ENCODE data around the gene ZMIZ1.

ZMIZ1 gene

DNA sequence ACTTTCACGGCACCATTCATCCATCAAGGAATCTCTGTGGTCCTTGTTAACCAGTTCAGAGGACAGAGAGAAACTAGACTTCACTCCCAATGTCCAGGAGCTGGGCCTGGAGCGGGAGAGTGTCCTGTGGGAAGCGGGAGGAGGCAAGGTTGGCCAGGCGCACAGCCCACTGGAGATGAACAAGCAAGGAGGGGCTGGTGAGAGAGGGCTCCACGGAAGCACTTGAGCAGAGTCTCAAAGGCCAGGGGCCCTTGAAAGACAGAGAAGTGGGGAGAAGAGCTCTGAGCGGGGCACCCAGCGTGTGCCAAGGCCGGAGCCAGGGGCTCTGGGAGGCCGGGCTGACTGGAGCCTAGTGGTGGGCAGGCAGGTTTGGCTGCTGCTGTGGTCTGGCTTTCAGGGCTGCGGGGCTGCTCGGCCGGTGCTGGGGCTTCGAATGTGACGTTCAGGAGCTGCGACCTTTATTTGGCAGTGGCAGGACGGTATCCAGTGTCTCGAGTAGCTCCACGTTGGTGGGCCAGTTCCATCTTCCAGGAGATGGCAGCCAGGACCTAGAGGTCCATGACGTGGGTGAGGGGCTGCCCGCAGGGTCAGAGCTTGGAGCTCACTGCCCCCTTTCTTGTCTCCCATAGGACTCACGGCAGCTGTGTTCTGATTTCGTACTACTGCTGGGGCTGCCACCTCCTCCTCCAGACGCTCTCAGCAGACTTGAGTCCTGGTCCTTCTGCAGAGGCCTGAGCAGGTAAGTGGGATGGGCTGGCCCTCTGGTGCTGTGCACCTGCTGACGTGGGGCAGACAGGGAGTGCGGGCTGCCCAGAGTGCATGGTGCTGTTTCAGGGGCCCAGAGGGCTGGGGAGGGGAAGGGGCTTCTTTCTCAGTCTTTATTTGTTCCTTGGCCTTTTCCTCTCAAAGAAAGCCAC is 49.8 kb downstream of the ZMIZ1 start:
- no peak overlapping the region for H3K4me3 ChIP-seq (ENCODE audit: low read depth in 1 of 2, low read length in 2 of 2)
- no peaks in the 10 kb centered on the region for H3K9me3 ChIP-seq (ENCODE audit: control insufficient read depth in 1 of 2, low read length in 2 of 2)
- no peak overlapping the region for H3K9ac ChIP-seq (ENCODE audit: low read depth in 1 of 2, low read length in 2 of 2)
- H3K36me3 ChIP-seq (ENCODE audit: control insufficient read depth in 1 of 2, insufficient read depth in 2 of 2, low read length in 2 of 2) = peaks cover 27 to 40% of the 10 kb centered on the region in 2 donors
- H3K27me3 ChIP-seq (ENCODE audit: control insufficient read depth in 1 of 2, insufficient read depth in 2 of 2, low read length in 2 of 2) = no peaks in the 10 kb centered on the region
- H3K4me1 ChIP-seq (ENCODE audit: control insufficient read depth in 1 of 2, insufficient read depth in 2 of 2, low read length in 2 of 2) = peaks cover 24 to 31% of the 10 kb centered on the region in 2 donors
- no peak overlapping the region for H3K27ac ChIP-seq (ENCODE audit: low read depth, low read length)

DNA sequence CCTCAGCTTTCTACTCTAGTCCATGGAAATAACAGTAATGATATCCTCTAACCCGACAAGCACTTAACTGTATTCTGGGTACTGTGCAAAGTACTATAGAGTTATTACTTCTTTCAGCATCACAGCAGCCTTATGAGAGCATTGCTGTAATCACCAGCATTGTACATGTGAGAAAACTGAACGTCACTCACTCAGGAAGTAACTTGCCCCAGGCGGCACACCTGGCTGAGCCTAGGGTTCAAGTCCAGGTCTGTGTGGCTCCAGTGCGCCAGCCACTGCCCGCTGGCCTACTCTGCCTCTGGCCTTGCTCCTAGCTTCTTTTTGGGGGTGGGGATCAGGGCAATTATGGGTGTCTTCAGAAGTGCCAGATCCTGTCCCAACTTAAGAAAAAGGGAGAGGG is 50.5 kb downstream of the ZMIZ1 start:
- H3K4me1 ChIP-seq (ENCODE audit: control insufficient read depth in 1 of 2, insufficient read depth in 2 of 2, low read length in 2 of 2) = peaks cover 24 to 31% of the 10 kb centered on the region in 2 donors
- H3K4me3 ChIP-seq (ENCODE audit: low read depth in 1 of 2, low read length in 2 of 2) = no peak overlapping the region
- no peak overlapping the region for H3K9ac ChIP-seq (ENCODE audit: low read depth in 1 of 2, low read length in 2 of 2)
- no peaks in the 10 kb centered on the region for H3K9me3 ChIP-seq (ENCODE audit: control insufficient read depth in 1 of 2, low read length in 2 of 2)
- H3K36me3 ChIP-seq (ENCODE audit: control insufficient read depth in 1 of 2, insufficient read depth in 2 of 2, low read length in 2 of 2) = peaks cover 27 to 47% of the 10 kb centered on the region in 2 donors
- H3K27ac ChIP-seq (ENCODE audit: low read depth, low read length) = no peak overlapping the region
- no peaks in the 10 kb centered on the region for H3K27me3 ChIP-seq (ENCODE audit: control insufficient read depth in 1 of 2, insufficient read depth in 2 of 2, low read length in 2 of 2)

GRCh38 chr10:79123547-79123963 is 54.8 kb downstream of the ZMIZ1 start:
- no peaks in the 10 kb centered on the region for H3K27me3 ChIP-seq (ENCODE audit: control insufficient read depth in 1 of 2, insufficient read depth in 2 of 2, low read length in 2 of 2)
- H3K36me3 ChIP-seq (ENCODE audit: control insufficient read depth in 1 of 2, insufficient read depth in 2 of 2, low read length in 2 of 2) = peaks cover 35 to 60% of the 10 kb centered on the region in 2 donors
- no peak overlapping the region for H3K9ac ChIP-seq (ENCODE audit: low read depth in 1 of 2, low read length in 2 of 2)
- H3K9me3 ChIP-seq (ENCODE audit: control insufficient read depth in 1 of 2, low read length in 2 of 2) = no peaks in the 10 kb centered on the region
- H3K27ac ChIP-seq (ENCODE audit: low read depth, low read length) = no peak overlapping the region
- H3K4me3 ChIP-seq (ENCODE audit: low read depth in 1 of 2, low read length in 2 of 2) = no peak overlapping the region
- peaks cover 3 to 16% of the 10 kb centered on the region in 2 donors for H3K4me1 ChIP-seq (ENCODE audit: control insufficient read depth in 1 of 2, insufficient read depth in 2 of 2, low read length in 2 of 2)

- Histone ChIP-seq H3K27ac (ENCODE audit: low read depth, low read length) (no peak overlapping the region), H3K9ac (ENCODE audit: low read depth in 1 of 2, low read length in 2 of 2) (no peak overlapping the region), H3K9me3 (ENCODE audit: control insufficient read depth in 1 of 2, low read length in 2 of 2) (no peaks in the 10 kb centered on the region), H3K27me3 (ENCODE audit: control insufficient read depth in 1 of 2, insufficient read depth in 2 of 2, low read length in 2 of 2) (no peaks in the 10 kb centered on the region), H3K36me3 (ENCODE audit: control insufficient read depth in 1 of 2, insufficient read depth in 2 of 2, low read length in 2 of 2) (peaks cover 35 to 55% of the 10 kb centered on the region in 2 donors), H3K4me1 (ENCODE audit: control insufficient read depth in 1 of 2, insufficient read depth in 2 of 2, low read length in 2 of 2) (peaks cover 3 to 21% of the 10 kb centered on the region in 2 donors), H3K4me3 (ENCODE audit: low read depth in 1 of 2, low read length in 2 of 2) (no peak overlapping the region)
Observed at GRCh38 chr10:79124066-79124465, 55.3 kb downstream of the ZMIZ1 start.

- Histone ChIP-seq H3K27ac (ENCODE audit: low read depth, low read length) (no peak overlapping the region), H3K9me3 (ENCODE audit: control insufficient read depth in 1 of 2, low read length in 2 of 2) (no peaks in the 10 kb centered on the region), H3K4me1 (ENCODE audit: control insufficient read depth in 1 of 2, insufficient read depth in 2 of 2, low read length in 2 of 2) (peaks cover 9 to 29% of the 10 kb centered on the region in 2 donors), H3K27me3 (ENCODE audit: control insufficient read depth in 1 of 2, insufficient read depth in 2 of 2, low read length in 2 of 2) (no peaks in the 10 kb centered on the region), H3K4me3 (ENCODE audit: low read depth in 1 of 2, low read length in 2 of 2) (no peak overlapping the region), H3K9ac (ENCODE audit: low read depth in 1 of 2, low read length in 2 of 2) (no peak overlapping the region), H3K36me3 (ENCODE audit: control insufficient read depth in 1 of 2, insufficient read depth in 2 of 2, low read length in 2 of 2) (peaks cover 24 to 45% of the 10 kb centered on the region in 2 donors)
Observed at GRCh38 chr10:79125092-79125491, 56.3 kb downstream of the ZMIZ1 start.

GRCh38 chr10:79126351-79127080 is 57.8 kb downstream of the ZMIZ1 start:
- H3K4me1 ChIP-seq (ENCODE audit: control insufficient read depth in 1 of 2, insufficient read depth in 2 of 2, low read length in 2 of 2) = peaks cover 9 to 29% of the 10 kb centered on the region in 2 donors
- H3K27me3 ChIP-seq (ENCODE audit: control insufficient read depth in 1 of 2, insufficient read depth in 2 of 2, low read length in 2 of 2) = no peaks in the 10 kb centered on the region
- no peaks in the 10 kb centered on the region for H3K9me3 ChIP-seq (ENCODE audit: control insufficient read depth in 1 of 2, low read length in 2 of 2)
- H3K36me3 ChIP-seq (ENCODE audit: control insufficient read depth in 1 of 2, insufficient read depth in 2 of 2, low read length in 2 of 2) = peaks cover 23 to 37% of the 10 kb centered on the region in 2 donors
- H3K9ac ChIP-seq (ENCODE audit: low read depth in 1 of 2, low read length in 2 of 2) = no peak overlapping the region
- no peak overlapping the region for H3K4me3 ChIP-seq (ENCODE audit: low read depth in 1 of 2, low read length in 2 of 2)
- no peak overlapping the region for H3K27ac ChIP-seq (ENCODE audit: low read depth, low read length)

GRCh38 chr10:79127151-79127961 is 58.6 kb downstream of the ZMIZ1 start:
- Histone ChIP-seq H3K27ac (ENCODE audit: low read depth, low read length) (no peak overlapping the region), H3K4me1 (ENCODE audit: control insufficient read depth in 1 of 2, insufficient read depth in 2 of 2, low read length in 2 of 2) (peaks cover 9 to 29% of the 10 kb centered on the region in 2 donors), H3K4me3 (ENCODE audit: low read depth in 1 of 2, low read length in 2 of 2) (no peak overlapping the region), H3K27me3 (ENCODE audit: control insufficient read depth in 1 of 2, insufficient read depth in 2 of 2, low read length in 2 of 2) (no peaks in the 10 kb centered on the region), H3K9ac (ENCODE audit: low read depth in 1 of 2, low read length in 2 of 2) (no peak overlapping the region), H3K36me3 (ENCODE audit: control insufficient read depth in 1 of 2, insufficient read depth in 2 of 2, low read length in 2 of 2) (peaks cover 15 to 38% of the 10 kb centered on the region in 2 donors), H3K9me3 (ENCODE audit: control insufficient read depth in 1 of 2, low read length in 2 of 2) (no peaks in the 10 kb centered on the region)

DNA sequence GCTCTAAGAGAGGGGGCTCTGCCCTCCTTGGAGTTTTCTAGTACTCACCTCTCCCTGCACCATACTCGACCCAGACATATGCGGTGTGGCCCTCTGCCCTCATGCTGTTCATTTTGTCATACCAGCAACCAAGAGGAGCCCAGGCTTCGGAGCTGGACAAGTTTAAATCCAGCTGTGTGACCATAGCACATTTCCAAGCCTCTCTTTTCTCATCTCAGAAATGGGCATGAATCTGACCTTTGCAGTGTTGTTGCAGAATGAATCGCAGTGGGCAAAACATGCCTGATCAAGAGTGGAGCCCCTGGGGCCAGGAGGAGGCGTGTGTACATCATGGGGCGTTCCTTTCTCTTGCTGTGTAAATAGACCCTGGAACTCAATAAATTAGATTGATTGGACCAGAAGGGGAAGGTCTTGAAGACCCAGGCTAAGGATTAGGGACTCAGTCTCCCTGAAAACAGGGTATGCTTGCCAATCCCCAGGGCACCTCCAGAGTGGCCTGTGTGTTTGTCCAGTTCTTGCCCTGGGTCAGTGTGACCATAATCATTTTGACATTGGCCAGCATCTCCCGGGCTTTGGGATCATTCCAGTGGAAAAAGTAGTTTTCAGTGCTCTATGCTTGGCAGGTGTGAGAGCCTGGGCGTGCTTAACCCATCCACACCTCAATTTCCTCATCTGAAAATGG is 59.6 kb downstream of the ZMIZ1 start:
- H3K4me1 ChIP-seq (ENCODE audit: control insufficient read depth in 1 of 2, insufficient read depth in 2 of 2, low read length in 2 of 2) = peaks cover 9 to 36% of the 10 kb centered on the region in 2 donors
- no peaks in the 10 kb centered on the region for H3K9me3 ChIP-seq (ENCODE audit: control insufficient read depth in 1 of 2, low read length in 2 of 2)
- no peak overlapping the region for H3K27ac ChIP-seq (ENCODE audit: low read depth, low read length)
- H3K36me3 ChIP-seq (ENCODE audit: control insufficient read depth in 1 of 2, insufficient read depth in 2 of 2, low read length in 2 of 2) = peaks cover 13 to 36% of the 10 kb centered on the region in 2 donors
- H3K4me3 ChIP-seq (ENCODE audit: low read depth in 1 of 2, low read length in 2 of 2) = no peak overlapping the region
- no peak overlapping the region for H3K9ac ChIP-seq (ENCODE audit: low read depth in 1 of 2, low read length in 2 of 2)
- no peaks in the 10 kb centered on the region for H3K27me3 ChIP-seq (ENCODE audit: control insufficient read depth in 1 of 2, insufficient read depth in 2 of 2, low read length in 2 of 2)

DNA sequence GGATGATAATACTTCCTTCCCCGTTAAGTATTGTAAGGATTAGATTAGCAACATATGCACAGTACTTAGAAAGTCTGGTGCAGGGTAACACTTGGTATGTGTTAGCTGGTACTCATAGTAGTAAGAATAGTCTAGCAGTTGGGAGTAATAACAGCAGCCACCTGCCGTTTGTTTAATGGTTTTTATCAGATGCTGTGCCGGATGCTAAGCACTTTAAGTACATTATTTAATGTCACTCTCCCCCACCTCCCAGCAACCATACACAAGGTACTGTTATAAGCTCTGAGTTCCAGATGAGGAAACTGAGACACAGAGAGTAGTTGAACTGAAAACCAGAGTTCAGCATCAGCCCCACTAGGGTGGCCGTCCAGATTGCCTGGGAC is 60.1 kb downstream of the ZMIZ1 start:
- Histone ChIP-seq H3K9ac (ENCODE audit: low read depth in 1 of 2, low read length in 2 of 2) (no peak overlapping the region), H3K27me3 (ENCODE audit: control insufficient read depth in 1 of 2, insufficient read depth in 2 of 2, low read length in 2 of 2) (no peaks in the 10 kb centered on the region), H3K27ac (ENCODE audit: low read depth, low read length) (no peak overlapping the region), H3K9me3 (ENCODE audit: control insufficient read depth in 1 of 2, low read length in 2 of 2) (no peaks in the 10 kb centered on the region), H3K4me1 (ENCODE audit: control insufficient read depth in 1 of 2, insufficient read depth in 2 of 2, low read length in 2 of 2) (peaks cover 9 to 36% of the 10 kb centered on the region in 2 donors), H3K4me3 (ENCODE audit: low read depth in 1 of 2, low read length in 2 of 2) (no peak overlapping the region), H3K36me3 (ENCODE audit: control insufficient read depth in 1 of 2, insufficient read depth in 2 of 2, low read length in 2 of 2) (peaks cover 13 to 31% of the 10 kb centered on the region in 2 donors)
